ENCODE data around the gene FHL3. TPM values are rescaled to one million over a fixed set of nuclear protein-coding genes. Genes with fewer than 3 reads are reported as not detected.
"Not testable (repeated sequence)": the region's sequence is repeated elsewhere in the genome, so short reads cannot be mapped to it uniquely, and the experiment has no call there.

Gene FHL3
- total RNA-seq, 1 donor from 2014 or later: 18.2 TPM

DNA sequence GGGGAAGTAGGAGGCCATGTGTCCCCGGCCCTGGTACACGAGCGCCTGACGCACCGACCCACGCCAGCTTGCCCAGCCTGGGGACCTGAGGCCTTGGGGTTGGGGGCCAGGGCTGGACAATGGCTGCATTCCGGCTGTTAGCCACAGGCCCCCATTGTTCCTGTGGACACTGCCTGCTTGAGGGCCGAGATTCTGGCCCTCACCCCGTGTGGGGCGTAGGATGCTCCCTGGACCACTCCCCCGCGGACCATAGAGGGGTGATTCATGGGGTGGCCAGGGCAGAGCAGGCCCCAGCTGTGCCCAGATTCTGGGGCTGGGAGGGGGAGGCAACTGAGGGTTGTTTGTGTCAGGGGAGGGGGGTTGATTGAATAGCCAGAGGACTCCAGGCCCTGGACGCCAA is 29.6 kb upstream of the FHL3 start:
- DNase-seq (ENCODE audit: low spot score): no peak

DNA sequence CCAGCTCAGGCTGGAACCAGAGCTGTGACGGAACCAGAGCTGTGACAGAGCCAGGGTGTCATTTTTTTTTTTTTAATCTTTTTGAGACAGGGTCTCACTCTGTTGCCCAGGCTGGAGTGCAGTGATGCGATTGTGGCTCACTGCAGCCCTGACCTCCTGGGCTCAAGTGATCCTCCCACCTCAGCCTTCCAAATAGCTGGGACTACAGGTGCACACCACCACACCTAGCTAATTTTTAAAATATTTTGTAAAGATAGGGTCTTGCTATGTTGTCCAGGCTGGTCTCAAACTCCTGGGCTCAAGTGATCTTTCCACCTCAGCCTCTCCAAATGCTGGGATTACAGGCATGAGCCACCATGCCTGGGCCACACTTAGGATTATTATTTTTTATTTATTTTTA is 27.7 kb upstream of the FHL3 start:
- DNase-seq (ENCODE audit: low spot score): not testable (repeated sequence)

DNA sequence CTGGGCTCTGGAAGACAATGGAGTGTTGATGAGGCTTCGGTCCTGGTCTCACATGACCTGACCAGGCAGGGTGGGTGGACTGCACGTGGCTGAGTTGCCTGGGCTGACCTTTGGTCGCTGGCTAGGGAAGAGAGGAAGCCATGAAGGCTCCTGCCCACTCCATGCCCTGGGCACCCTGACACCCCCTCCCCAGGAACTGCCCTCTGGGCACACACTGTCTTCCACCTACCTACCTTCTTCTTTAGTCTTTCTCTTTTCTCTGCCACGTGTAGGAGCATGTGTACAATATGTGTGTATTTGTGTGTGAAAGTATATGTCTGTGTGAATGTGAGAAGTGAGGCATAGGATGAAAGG is 26.2 kb upstream of the FHL3 start:
- no peak for DNase-seq (ENCODE audit: low spot score)

DNA sequence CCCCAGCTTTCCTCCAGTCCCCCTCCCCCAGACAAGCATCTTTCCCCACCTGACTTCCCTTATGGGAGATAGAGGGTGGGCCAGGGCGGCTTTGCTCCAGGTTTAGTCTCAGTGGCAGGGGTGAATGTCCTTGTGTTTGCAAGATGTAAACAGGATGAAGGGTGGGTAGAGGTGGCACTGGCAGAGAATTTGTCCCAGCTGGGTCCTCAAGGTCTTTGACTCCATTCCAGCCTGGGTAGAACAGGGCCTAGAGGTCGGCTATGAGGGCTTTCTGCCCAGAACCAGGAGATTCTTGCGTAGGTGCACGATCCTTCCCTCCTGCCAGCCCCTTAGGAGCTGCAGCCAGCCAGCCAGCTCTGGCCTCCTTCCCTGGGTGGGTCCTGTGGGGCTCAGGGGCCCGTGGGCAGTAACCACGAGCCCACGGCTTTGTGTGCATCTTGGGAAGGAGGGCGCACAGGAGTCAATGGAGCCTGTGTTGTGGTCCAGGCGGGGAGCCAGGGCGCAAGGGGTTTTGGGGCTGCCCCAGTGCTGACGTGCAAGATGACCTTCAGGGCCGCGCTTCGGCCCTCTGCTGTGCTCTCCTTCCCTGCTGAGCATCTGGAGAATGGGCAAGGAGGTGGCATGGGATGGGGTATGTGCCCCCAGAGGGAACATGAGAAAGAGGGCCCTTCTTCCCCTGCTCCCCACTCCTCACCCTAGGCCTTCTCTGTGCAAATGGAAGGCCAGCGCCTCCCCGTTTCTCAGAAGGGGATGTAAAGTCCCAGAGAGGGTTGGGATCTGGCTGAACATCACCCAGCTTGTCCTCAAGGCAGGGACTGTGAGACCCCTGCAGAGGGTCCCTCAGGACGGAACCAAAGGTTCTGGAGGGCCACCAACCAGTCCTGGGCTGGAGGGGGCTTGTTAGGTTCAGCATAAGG is 25.5 kb upstream of the FHL3 start:
- no peak for DNase-seq (ENCODE audit: low spot score)

DNA sequence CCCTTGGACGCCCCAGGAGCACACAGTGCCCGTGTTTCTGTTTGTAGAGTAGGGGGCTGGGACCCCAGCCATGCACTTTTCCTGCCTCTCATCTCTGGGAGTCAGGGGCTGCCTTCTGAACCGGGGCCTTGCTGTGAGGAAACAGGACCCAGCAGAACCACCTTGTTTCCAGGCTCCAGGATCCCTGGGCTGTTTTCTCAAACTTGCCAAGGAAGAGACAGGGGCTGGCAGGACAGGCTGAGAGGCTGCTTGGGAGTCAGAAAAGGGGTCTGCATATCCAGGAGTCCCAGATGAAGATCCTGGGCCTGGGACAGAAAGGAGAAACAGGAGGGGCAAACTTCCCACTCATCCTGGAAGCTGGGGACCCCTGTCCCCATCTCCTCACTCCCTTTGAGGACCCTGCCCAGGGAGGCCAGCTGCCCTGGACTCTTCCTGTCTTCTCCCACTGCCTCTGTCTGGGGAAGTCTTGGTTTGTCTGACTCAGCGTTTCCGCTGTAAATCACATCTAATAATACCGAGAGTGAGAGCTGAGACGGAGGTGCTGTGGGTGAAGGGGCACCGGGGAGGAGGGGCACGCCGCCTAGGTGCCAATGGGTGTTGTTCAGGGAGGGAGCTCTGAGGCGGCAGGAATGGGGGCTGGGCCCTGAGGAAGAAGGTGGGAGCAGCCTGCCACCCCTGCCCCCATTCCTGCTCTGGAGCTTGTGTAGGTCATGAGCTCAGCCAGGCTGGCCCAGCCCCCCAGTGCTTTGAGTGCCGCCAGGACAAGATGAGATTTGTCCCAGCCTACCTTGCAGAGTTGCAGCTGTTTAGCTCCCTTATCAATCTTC is 24.6 kb upstream of the FHL3 start:
- DNase-seq (ENCODE audit: low spot score): peak; percentile 90

DNA sequence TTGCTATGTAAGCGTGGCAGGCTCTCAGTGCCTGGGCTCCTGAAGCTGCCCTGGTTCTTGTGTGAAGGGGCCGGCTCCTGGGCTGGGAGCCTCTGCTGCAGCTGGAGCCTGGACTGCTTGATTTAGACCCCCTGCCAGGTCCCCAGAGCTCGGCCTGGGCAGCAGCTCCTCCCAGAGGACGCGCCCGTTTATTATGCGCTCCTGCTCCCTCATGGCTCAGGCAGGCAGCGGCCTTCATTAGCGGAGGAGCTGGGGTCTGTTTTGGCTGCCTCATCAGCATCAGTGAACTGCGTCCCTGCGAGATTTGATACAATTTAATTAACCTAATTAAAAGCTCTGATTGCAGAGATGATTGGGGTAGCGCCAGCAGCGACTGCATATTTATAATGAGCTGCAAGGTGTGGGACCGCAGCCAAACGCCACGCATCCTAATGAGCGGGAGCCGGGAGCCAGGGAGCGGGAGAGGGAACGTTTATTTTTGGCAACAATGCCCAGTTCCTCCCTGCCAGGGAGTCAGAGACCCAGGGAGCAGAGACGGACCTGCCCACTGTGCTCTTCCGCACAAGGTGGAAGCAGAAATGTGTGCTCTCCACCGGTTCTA is 23.9 kb upstream of the FHL3 start:
- DNase-seq (ENCODE audit: low spot score): no peak

DNA sequence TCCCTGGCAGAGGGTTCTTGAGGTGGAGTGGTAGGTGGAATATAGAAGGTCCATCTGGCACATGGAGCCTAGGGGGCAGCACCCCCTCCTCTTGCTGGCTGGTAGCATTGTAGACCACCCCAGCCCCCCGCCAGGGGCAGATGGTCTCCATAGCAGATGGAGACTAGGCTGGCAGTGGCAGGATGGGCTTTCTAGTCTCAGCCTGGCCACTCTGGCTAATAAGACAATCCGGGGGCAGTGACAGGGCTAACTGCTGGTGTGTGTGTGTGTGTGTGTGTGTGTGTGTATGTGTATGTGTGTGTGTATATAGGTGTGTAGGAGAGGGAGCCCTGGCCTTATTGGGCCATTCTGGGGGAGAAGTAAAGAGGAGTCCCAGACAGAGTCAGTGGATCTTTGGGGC is 23.4 kb upstream of the FHL3 start:
- no peak for DNase-seq (ENCODE audit: low spot score)

DNA sequence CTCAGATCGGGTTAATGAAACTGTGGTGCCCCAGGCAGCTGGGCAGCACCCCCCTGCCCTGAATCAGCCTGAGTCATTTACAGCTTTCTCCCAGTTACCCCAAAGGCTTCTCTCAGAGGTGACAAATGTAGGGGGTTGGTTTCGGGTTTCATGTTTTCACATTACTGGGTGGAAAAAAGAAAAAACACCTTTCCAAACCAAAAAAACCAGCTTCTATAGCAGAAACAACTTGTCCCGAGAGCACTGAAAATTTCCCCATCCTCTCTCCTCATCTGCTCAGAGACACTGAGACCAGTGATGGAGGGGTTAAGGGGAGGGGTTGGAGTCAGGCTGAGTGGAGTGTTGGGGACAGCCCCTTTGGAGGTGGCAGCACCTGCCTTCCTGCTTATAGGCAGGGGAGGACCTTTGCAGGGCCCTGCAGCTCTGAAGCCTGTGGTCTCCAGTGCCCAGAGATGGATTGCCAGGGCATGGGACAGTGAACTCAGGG is 22.8 kb upstream of the FHL3 start:
- DNase-seq (ENCODE audit: low spot score): no peak

DNA sequence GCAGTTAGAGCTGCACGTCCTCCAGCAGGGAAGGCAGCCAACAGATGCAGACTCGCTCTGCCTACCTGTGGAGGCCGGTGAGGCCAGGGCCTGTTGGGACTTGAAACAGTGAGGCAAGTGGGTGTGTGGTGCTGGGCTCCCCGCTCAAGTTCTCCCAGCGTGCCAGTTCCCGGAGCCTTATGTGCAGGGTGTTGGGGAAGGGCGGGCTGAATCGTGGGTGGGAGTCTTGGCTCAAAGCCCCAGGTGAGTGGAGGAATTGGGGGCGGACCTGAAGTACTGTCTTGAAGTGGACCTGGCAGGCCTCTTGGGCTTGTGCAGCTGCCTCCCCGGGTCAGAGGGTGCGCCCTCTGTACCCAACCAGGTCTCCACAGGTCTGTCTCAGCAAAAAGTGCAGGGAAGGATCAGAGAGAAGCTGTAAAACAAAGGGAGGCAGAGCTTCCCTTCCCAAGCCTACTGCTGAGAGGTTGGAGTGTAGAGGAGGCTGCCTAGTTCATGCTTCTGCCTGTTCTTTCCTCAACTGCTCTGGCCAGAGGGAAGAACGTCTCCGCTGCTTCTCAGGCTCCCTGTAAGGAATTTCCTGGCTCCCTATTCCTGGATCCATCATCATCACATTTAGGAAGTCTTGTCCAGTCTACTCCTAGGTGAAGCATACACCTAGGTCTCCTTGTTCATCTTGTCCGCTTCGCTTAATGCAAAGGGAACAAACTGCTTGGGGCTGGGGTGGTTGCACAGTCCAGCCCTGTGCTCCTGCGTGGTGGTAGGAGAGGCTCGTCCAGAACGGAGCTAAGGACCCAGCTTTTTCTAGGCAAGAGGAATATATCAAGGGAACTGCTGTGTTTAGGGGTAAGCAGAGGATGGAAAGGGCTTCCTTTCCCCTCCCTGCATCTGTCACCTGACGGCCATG is 22.1 kb upstream of the FHL3 start:
- DNase-seq (ENCODE audit: low spot score): peak; percentile 87

DNA sequence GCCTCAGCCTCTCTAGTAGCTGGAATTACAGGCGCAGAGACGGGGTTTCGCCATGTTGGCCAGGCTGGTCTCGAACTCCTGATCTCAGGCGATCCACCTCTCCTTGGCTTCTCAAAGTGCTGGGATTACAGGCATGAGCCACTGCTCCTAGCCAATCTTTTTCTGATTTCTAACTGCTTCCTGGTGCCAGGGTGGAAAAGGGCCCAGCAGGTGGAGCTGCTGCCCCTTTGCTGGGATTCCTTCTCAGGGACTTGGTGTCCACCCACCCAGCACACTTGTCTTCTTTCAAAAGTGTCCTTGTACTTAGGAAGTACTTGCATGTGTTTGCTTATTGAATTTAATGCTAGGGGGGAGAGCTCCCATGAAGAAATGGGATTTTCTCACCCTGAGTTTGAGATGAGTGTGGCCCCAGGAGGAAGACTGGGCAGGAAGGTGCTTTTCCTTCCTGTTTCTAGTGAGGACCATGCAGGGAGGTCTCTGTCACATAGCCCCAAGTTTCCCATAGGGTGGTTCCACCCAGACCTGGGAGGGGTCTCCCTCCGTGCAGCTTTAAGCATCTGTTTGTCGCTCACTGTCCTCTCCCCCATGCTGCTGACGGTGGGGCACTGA is 21.4 kb upstream of the FHL3 start:
- peak; percentile 73 for DNase-seq (ENCODE audit: low spot score)

DNA sequence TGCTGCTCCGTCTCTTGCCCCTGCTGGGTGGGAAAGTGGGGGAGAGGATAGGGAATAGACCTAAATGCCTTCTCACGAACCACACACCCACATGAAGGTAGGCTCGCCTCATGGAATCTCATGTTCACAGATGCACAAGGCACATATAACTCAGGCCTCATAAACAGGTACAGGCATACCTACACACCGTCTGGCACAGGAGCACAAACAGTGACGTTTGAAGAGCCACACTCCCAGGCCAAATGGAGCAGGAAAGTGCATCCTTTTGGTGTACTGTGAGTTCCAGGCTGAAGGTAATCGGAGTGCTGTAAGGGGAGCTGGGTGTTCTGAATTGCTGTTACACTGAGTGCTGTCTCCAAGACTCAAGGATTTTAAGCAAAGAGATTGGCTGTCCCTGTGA is 20.4 kb upstream of the FHL3 start:
- DNase-seq (ENCODE audit: low spot score): no peak

DNA sequence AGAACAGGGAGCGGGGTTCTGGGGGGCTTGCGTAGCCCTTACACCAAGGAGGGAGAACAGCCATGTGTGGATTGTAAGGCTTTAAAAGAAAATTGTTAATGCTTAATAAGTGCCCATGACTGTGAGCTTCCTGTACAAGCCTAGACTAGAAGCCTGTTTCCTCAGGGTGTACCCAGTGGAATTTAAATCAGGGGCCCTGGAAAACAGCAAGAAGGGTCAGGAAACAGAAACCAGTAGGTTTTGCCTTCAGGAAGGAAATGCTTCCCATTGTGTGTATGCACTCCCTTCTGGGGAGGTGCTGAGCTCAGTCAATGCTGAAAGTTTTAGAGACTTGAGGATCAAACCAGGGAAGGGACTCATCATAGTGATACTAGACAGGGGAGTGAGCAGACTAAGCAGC is 19.9 kb upstream of the FHL3 start:
- DNase-seq (ENCODE audit: low spot score): no peak

DNA sequence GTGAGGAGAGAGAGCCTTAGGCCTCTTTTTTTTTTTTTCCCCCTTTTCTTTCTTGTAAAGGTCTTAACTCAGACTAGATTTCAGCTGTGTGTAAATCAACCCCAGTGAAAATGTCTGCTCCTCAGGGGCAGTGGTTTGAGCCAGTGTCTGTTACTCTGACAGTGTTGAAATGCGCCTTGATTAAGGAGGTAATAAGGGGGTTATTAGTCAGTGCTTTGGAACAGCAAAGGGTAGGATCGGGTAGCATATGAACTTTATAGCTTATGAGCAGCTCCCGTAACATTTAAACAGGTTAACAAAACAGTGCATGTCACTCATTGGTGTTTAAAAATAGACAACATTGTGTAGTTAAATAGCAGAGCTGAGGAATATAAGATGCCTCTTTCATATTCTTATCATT is 17.5 kb upstream of the FHL3 start:
- DNase-seq (ENCODE audit: low spot score): no peak

DNA sequence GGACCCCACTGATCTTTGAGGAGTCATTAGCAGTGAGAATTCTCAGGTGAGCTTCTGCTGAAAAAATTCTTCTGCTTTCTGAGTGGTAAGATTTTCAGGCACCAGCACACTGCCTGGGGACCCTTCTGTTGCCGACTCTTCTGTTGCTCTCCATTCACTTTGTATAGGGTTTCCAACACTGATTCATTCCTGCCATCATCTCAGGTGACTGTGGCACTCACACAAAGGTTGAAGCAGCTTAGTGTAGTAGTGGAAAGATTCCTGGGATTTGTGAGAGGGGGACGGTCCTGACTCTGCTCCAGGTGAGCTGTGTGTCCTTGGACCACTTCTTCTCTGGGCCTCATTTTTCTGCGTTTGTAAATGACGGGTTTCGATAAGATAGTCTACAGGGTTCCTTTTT is 16.7 kb upstream of the FHL3 start:
- no peak for DNase-seq (ENCODE audit: low spot score)

DNA sequence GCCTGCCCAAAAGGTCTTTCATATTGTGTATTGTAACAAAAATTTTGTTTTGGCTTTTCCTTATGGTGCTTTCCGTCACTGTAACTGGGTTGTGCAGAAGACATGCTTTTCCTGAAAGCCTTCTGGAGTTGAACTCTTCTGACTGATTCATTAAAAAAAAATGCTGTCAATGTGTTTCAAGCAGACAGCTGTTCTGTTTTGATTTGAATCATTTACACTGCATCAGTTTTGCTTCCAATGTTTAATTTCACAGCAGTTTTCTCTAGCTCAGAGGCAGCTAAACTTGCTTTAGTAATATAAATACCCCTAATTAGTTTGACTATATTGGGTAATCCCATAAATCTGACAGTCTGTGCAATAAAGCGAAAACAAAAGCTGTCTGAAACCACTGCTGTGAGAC is 15.1 kb upstream of the FHL3 start:
- no peak for DNase-seq (ENCODE audit: low spot score)

DNA sequence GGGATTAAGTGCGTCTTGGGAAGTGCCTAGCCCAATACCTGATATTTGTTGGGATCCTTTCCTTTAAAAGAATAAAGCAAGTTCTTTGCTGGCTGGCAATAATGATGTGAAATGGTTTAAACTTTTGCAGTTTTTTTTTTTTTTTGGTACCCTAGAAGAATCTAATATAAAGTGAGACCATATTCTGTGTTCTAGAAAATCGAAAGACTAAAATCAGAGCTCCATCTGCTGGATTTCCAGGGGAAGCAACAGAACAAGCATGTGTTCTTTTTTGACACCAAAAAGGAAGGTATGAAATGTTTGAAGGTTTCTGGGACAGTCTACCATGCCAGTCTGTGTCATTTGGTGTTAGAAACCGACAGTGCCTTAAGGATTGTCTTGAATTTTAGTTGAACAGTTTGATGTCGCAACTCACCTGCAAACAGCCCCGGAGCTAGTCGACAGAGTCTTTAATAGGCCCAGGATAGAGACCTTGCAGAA is 13.6 kb upstream of the FHL3 start:
- no peak for DNase-seq (ENCODE audit: low spot score)

DNA sequence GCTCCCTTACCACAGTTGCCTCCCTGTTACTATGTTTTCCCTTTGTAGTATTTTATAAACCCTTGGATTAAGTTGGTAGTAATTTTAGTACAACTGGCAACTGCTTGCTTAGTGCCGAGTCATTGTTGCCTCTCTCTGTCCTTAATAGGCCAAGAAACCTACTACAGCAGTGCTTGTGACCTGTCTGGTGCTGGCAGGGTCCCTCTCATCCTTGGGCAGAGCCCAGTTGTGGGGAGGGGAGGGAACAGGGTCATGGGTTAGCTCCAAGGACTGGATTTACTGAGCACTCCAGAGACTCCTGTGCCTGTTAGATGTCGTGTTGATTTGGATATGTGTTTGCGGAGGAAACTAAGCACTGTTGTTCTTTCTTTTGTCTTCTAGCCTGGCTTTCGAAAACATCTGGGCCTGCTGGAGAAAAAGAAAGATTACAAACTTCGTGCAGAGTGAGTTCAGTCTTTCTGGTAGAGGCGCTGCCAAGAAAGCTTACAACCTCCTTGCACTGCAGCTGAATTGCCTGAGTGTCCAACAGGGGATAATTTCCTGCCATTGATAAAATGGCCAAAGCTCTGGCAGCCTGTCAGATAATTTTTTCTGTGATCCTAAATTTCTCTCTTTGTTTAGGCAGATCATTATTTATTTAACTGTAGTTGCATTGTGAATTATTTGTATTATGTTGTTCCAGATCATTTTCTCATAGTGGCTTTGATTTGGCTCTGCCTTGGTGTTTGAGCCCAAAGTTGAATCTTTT is 10.8 kb upstream of the FHL3 start:
- no peak for DNase-seq (ENCODE audit: low spot score)

DNA sequence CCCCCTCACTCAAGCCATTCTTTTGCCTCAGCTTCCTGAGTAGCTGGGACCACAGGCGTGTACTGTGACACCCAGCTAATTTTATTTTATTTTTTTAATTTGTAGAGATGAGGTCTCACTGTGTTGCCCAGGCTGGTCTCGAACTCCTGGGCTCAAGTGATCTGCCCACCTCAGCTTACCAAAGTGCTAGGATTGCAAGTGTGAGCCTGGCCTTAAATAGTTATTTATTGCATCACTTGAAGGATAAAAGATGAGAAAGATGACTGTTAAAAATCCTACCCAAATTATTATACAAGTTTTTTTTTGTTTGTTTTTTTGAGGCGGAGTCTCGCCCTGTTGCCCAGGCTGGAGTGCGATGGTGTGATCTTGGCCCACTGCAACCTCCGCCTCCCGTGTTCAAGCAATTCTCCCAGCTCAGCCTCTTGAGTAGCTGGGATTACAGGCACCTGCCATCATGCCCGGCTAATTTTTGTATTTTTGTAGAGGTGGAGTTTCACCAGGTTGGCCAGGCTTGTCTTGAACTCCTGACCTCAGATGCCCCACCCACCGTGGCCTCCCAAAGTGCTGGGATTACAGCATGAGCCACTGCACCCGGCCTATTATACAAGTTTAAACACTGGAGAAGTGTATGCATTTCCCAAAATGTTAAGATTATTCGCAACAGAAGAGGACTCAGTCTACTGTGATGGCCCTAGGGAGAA is 9.6 kb upstream of the FHL3 start:
- DNase-seq (ENCODE audit: low spot score): no peak

DNA sequence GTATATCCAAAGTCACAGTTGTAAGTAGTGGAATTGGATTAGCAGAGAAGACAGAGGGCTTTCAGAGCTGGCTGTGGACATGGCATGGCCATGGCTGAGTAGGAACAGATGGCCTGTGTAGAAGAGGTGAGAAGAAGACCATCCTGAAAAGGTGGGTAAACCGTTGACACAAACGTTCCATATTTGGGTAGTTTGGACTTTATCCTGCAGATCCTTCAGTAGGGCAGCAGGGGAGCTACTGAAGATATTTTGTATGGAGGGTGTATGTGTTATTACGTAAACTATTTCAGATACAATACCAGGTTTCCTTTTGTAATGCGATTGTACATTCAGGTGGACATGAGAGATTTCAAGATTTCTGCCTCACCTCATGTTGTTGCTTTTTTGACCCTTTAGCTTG is 8.9 kb upstream of the FHL3 start:
- DNase-seq (ENCODE audit: low spot score): no peak

DNA sequence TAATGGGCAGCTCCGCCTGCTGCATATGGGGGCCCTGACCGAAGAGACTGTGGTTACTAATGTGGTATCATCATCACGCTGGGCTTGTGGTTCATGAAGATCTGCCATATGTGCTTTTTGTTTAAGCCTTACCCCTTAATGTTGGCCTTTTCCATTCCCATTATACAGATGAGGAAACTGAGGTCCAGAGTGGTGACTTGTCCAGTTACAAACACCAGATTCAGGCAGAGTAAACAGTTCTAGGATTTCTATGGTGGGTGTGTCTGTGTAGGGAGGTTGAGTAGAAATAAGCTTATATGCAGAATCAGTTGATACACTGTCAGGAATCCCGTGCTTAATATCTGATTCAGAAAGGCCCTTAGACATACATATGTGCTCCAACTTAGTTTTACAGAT is 7.9 kb upstream of the FHL3 start:
- no peak for DNase-seq (ENCODE audit: low spot score)

All from ureter (tissue), 1 donor.